ENCODE measurements around the gene HOXC4.
A peak's percentile ranks its signal among the peaks of the same experiment; 100 is the strongest.

HOXC4 gene

DNA sequence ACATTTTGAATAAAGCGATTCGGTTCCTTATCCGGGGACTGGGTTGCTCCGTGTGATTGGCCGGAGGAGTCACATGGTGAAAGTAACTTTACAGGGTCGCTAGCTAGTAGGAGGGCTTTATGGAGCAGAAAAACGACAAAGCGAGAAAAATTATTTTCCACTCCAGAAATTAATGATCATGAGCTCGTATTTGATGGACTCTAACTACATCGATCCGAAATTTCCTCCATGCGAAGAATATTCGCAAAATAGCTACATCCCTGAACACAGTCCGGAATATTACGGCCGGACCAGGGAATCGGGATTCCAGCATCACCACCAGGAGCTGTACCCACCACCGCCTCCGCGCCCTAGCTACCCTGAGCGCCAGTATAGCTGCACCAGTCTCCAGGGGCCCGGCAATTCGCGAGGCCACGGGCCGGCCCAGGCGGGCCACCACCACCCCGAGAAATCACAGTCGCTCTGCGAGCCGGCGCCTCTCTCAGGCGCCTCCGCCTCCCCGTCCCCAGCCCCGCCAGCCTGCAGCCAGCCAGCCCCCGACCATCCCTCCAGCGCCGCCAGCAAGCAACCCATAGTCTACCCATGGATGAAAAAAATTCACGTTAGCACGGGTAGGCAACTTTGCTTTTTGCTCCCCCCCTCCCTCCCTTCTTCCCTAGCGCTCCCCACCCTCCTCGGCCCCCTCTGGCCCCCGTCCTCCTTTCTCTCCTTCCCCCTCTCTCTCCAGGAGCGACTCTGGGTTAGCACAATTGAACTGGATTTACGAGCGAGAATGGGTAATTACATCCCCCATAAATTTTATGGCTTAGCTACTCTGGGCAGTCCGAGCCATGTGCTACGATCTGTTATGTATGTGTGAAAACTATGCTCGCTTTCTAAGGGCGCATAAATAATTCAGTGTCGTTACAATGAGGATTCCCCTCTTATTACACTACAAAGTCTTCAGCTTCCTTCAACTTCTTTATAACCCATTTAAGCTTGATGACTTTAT, at the start of gene HOXC4:
HOXC4 (plus strand) TSS at position 85 of the 991 bp plus-strand sequence; CDS start at position 173, 88 bp downstream.
- H3K4me3 ChIP-seq (ENCODE audit: low read depth, low read length), result peak within 1 kb of the TSS; percentile 54
- peak within 1 kb of the TSS; percentile 99 for H3K27ac ChIP-seq (ENCODE audit: extremely low read depth, low read depth, low read length)
- peaks cover 73% of the 10 kb centered on the region for H3K4me1 ChIP-seq (ENCODE audit: control insufficient read depth, insufficient read depth, low read length)
- ChIA-PET POLR2A (interaction anchor here (0.5 to 3.3 kb wide), 22 partner anchors 9 to 1106 kb away, joined by 3 to 18 read pairs (median 4); partner anchors contain the start of genes HOXC5, HOXC8 and SMUG1), CTCF (interaction anchor here (0.6 to 2.6 kb wide), 14 partner anchors 13 to 325 kb away, joined by 3 to 12 read pairs (median 4); partner anchors contain the start of genes HOXC5 and HOXC8)
- H3K36me3 ChIP-seq (ENCODE audit: control insufficient read depth in 2 of 2, insufficient read depth in 1 of 2, low read length in 2 of 2), result peaks cover 4 to 21% of the 10 kb centered on the region in 2 experiments; a peak in 2 of 3 replicates
- H3K9me3 ChIP-seq (ENCODE audit: control insufficient read depth, insufficient read depth, low read depth, low read length), result no peaks in the 10 kb centered on the region
- TF ChIP-seq ZNF843 (tag by site-specific recombination; IDR thresholded peaks at IDR 0.05), result peak; percentile 98
- no peak for TF ChIP-seq ZNF571 (tag by site-specific recombination; IDR thresholded peaks at IDR 0.05)
- TF ChIP-seq MEIS1 (CRISPR knock-in tag; IDR thresholded peaks at IDR 0.05; ENCODE audit: borderline replicate concordance), result no peak
- TF ChIP-seq, protein P1, sequence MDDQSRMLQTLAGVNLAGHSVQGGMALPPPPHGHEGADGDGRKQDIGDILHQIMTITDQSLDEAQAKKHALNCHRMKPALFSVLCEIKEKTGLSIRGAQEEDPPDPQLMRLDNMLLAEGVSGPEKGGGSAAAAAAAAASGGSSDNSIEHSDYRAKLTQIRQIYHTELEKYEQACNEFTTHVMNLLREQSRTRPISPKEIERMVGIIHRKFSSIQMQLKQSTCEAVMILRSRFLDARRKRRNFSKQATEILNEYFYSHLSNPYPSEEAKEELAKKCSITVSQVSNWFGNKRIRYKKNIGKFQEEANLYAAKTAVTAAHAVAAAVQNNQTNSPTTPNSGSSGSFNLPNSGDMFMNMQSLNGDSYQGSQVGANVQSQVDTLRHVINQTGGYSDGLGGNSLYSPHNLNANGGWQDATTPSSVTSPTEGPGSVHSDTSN (CRISPR knock-in tag; IDR thresholded peaks at IDR 0.05), result no peak
- TF ChIP-seq, protein P2, sequence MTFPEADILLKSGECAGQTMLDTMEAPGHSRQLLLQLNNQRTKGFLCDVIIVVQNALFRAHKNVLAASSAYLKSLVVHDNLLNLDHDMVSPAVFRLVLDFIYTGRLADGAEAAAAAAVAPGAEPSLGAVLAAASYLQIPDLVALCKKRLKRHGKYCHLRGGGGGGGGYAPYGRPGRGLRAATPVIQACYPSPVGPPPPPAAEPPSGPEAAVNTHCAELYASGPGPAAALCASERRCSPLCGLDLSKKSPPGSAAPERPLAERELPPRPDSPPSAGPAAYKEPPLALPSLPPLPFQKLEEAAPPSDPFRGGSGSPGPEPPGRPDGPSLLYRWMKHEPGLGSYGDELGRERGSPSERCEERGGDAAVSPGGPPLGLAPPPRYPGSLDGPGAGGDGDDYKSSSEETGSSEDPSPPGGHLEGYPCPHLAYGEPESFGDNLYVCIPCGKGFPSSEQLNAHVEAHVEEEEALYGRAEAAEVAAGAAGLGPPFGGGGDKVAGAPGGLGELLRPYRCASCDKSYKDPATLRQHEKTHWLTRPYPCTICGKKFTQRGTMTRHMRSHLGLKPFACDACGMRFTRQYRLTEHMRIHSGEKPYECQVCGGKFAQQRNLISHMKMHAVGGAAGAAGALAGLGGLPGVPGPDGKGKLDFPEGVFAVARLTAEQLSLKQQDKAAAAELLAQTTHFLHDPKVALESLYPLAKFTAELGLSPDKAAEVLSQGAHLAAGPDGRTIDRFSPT (tag by site-specific recombination; IDR thresholded peaks at IDR 0.05), result peak; percentile 64
- peak; percentile 40 for TF ChIP-seq ZNF501 (tag by site-specific recombination; IDR thresholded peaks at IDR 0.05)
- TF ChIP-seq ZNF221 (tag by site-specific recombination; IDR thresholded peaks at IDR 0.05; ENCODE audit: borderline replicate concordance), result no peak
- TF ChIP-seq ZNF335 (tag by site-specific recombination; conservative IDR thresholded peaks at IDR 0.05), result peak; percentile 79
- TF ChIP-seq ZNF404 (tag by site-specific recombination; IDR thresholded peaks at IDR 0.05), result no peak
- TF ChIP-seq ZSCAN16 (tag by site-specific recombination; IDR thresholded peaks at IDR 0.05), result 0 out of 2 replicates have a peak, but pooled peaks have one; percentile 47
- TF ChIP-seq, protein P3, sequence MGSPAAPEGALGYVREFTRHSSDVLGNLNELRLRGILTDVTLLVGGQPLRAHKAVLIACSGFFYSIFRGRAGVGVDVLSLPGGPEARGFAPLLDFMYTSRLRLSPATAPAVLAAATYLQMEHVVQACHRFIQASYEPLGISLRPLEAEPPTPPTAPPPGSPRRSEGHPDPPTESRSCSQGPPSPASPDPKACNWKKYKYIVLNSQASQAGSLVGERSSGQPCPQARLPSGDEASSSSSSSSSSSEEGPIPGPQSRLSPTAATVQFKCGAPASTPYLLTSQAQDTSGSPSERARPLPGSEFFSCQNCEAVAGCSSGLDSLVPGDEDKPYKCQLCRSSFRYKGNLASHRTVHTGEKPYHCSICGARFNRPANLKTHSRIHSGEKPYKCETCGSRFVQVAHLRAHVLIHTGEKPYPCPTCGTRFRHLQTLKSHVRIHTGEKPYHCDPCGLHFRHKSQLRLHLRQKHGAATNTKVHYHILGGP (tag by site-specific recombination; IDR thresholded peaks at IDR 0.05), result peak; percentile 90
- TF ChIP-seq FEZF1 (tag by site-specific recombination; IDR thresholded peaks at IDR 0.05), result peak; percentile 94
- no peak for TF ChIP-seq ZNF311 (tag by site-specific recombination; IDR thresholded peaks at IDR 0.05; ENCODE audit: borderline replicate concordance)
- TF ChIP-seq EGR2 (tag by site-specific recombination; IDR thresholded peaks at IDR 0.05; ENCODE audit: low read depth), result 0 out of 2 replicates have a peak, but pooled peaks have one; percentile 18
- no peak for TF ChIP-seq ZNF791 (tag by site-specific recombination; IDR thresholded peaks at IDR 0.05)
- peak; percentile 56; the same call in 1 of the 2 replicates for TF ChIP-seq ZNF121 (tag by site-specific recombination; IDR thresholded peaks at IDR 0.05)
- peak; percentile 81 for TF ChIP-seq MZF1 (tag by site-specific recombination; IDR thresholded peaks at IDR 0.05; ENCODE audit: borderline replicate concordance)
- no peak for TF ChIP-seq ZNF354C (tag by site-specific recombination; IDR thresholded peaks at IDR 0.05; ENCODE audit: borderline replicate concordance, low read depth)
- TF ChIP-seq, protein P4, sequence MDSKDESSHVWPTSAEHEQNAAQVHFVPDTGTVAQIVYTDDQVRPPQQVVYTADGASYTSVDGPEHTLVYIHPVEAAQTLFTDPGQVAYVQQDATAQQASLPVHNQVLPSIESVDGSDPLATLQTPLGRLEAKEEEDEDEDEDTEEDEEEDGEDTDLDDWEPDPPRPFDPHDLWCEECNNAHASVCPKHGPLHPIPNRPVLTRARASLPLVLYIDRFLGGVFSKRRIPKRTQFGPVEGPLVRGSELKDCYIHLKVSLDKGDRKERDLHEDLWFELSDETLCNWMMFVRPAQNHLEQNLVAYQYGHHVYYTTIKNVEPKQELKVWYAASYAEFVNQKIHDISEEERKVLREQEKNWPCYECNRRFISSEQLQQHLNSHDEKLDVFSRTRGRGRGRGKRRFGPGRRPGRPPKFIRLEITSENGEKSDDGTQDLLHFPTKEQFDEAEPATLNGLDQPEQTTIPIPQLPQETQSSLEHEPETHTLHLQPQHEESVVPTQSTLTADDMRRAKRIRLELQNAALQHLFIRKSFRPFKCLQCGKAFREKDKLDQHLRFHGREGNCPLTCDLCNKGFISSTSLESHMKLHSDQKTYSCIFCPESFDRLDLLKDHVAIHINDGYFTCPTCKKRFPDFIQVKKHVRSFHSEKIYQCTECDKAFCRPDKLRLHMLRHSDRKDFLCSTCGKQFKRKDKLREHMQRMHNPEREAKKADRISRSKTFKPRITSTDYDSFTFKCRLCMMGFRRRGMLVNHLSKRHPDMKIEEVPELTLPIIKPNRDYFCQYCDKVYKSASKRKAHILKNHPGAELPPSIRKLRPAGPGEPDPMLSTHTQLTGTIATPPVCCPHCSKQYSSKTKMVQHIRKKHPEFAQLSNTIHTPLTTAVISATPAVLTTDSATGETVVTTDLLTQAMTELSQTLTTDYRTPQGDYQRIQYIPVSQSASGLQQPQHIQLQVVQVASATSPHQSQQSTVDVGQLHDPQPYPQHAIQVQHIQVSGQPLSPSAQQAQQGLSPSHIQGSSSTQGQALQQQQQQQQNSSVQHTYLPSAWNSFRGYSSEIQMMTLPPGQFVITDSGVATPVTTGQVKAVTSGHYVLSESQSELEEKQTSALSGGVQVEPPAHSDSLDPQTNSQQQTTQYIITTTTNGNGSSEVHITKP (tag by site-specific recombination; IDR thresholded peaks at IDR 0.05), result peak; percentile 48; the same call in 1 of the 2 replicates
- TF ChIP-seq ZNF211 (tag by site-specific recombination; IDR thresholded peaks at IDR 0.05; ENCODE audit: low read depth), result no peak
- no peak for TF ChIP-seq ZNF560 (tag by site-specific recombination; IDR thresholded peaks at IDR 0.05; ENCODE audit: borderline replicate concordance)
- no peak; the same call in 1 of the 2 replicates for TF ChIP-seq ZFHX2 (tag by site-specific recombination; conservative IDR thresholded peaks at IDR 0.05)
- no peak for TF ChIP-seq ZSCAN23 (tag by site-specific recombination; IDR thresholded peaks at IDR 0.05)
- TF ChIP-seq HOXA7 (CRISPR knock-in tag; IDR thresholded peaks at IDR 0.05; ENCODE audit: borderline replicate concordance), result no peak
- TF ChIP-seq ZNF654 (tag by site-specific recombination; IDR thresholded peaks at IDR 0.05; ENCODE audit: low read depth), result no peak
- peak; percentile 58; the same call in 1 of the 2 replicates for TF ChIP-seq PRDM1 (tag by site-specific recombination; IDR thresholded peaks at IDR 0.05)
- no peak for TF ChIP-seq ZNF266 (tag by site-specific recombination; IDR thresholded peaks at IDR 0.05; ENCODE audit: low read depth)
- no peak for TF ChIP-seq ZNF529 (tag by site-specific recombination; IDR thresholded peaks at IDR 0.05; ENCODE audit: insufficient replicate concordance)
- TF ChIP-seq KLF1 (tag by site-specific recombination; IDR thresholded peaks at IDR 0.05), result peak; percentile 38

Data from HEK293 (cell line).